NCI-H774 (cell line): ENCODE data around the gene GRM7.

Experiments used
- DNase-seq: peaks from one replicate; lab custom pipeline; 2025; lab: John Stamatoyannopoulos, UW

GRM7 gene

DNA sequence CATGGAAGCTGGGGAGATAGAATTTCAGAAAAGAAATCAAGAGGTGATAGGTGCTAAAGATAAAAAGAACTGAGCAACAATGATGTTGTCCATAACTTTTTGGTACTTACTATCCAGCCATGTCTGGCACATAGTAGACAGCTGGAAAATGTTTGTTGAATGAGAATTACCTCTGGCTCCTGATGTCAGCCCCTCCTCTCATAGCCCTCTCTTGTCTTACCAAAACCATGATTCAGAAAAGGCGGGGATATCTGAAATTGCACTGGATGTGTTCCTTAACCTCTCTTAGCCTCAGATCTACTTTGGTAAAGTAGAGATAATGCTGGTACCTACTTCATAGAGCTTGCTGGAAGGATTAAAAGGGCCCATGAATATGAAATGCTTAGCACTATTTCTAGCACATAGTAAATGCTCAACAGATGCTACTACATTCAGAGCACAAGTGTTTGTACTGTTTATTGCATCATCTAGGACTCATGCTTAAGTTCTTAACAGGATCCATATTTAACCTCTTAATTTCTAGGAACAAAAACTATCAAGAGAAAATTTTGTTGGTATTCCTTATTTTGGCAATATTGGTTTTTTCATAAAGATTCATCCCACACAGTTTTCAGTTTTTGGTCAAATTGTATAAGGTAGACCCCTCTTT, 859.9 kb downstream of the GRM7 start:
- DNase-seq, result no peak

DNA sequence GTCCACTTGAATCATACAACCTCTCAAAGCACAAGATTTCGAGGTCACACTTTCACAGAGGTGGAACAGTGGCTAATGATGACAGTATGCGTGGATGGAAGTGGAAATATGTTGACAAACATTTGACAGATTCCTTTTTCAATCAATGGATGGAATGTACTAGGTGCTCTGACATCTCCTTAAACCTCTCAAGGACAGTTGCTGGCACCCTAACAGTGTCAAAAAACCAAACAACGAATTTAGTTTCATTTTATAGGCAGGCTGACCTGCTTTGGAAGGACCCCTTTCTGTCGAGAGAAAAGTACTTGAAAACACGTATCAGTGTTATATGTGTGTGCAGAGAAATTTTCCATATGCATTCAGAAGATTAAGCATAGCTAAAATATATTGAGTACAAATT, 861.0 kb downstream of the GRM7 start:
- no peak for DNase-seq

DNA sequence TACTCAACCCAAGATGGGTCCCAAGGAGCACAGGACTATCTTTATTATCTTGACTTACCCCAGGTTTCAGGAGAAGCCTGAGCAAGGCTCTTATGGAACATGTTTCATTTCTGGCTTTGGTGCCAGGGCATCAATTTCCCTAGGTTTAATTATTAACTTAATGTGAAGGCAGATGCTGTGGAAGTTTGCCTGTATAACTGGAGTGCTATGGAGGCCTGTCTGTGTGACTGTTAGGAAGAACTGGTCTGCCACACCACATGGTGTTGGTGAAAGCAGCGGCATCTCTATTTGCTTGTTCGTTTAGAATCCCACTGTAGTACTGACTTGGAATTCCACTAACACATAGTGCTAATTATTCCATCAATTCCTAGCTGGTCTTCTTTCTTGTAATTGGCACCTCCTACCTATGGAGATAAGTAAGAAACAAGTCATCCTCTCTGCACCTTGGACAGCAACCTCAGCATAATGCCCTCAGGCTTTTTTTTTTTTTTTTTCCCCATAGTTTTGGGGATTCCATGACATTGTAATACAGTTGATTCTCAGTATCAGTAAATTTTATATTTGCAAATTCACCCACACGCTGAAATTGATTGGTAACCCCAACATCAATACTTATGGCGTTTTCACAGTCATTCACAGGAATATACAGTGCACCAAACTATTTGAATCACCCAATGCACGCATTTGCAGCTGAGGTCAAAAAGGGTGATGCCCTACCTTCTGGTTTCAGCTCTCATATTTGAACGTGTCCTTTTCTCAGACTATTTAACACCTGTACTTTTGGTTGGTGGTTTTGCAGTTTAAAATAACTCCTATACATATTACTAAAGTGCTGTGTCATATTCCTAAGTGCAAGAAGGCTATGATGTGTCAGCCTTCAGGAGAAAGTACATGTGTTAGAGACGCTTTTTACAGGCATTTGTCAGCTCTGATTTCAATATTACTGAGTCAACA, 867.9 kb downstream of the GRM7 start:
- no peak for DNase-seq

DNA sequence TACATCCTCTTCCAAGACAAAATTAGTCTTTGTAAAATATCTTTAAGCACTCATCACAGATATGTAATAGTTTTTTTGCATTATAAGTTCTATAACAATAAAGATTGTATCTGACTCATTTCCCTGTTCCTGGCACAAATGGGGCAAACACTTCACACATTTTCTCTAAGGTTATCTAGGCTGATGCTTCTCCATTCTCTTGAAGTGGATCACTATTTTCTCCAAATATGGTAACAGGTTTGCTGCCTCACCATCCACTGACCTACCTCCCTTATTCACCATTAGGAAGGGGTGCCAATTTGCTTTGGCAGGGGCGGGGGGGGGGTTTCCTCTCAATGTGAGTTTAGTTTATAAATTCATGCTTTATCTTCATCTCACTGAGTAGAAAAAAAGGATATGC, 873.0 kb downstream of the GRM7 start:
- no peak for DNase-seq

DNA sequence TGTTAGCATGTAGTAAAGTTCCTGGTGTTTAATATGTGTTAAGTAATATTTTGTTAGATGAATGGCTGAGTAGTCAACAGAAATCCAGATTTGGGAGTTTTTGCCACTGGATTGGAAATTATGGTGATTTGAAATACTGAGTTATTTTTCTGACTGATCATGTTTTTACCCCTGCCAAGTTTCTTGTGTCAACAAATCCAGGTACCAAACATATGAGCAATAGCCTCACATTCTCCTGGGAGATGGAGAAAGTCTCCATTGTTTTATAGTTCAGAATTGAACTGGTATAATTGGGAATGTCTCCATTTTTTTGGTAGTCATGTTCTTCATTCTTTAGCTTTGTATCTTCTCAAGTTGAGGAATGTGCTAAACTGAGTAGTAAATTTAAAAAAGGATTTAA, 873.5 kb downstream of the GRM7 start:
- no peak for DNase-seq

DNA sequence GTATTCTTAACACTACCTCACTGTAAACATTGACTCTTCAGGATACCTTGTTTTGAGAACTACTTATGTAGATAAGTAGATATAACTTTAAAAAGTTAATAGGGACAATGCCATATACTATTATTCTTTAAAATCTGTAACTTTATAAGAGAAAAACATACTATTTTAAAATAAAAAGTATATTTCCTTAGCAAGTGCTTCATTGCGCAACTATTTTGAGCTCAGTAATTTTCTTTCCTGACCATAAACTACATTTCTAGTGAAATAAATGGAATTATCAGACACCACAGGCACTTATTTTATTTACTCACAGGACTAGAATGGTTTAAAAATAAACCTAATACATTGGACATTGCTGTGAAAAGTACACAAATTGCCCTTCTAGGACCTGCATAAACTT, 876.3 kb downstream of the GRM7 start:
- DNase-seq, result no peak

DNA sequence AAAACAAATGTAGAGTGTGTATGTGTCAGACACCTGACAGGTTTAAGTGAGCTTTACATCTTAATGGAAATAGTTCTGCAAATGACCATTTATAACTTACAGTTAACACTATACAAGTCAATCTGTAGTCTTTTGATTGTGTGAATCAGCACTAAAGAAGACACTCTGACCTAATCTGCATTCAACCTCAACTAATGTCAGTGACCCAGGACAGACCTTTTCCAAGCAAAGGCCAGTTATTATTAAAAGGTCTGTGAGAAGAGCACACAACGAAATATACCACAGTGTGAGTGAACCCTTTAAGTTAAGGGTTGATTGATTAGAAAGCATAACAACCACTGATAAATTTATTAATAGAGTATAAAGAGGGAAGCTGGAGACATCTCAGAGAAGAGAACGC, 878.8 kb downstream of the GRM7 start:
- DNase-seq, result no peak

DNA sequence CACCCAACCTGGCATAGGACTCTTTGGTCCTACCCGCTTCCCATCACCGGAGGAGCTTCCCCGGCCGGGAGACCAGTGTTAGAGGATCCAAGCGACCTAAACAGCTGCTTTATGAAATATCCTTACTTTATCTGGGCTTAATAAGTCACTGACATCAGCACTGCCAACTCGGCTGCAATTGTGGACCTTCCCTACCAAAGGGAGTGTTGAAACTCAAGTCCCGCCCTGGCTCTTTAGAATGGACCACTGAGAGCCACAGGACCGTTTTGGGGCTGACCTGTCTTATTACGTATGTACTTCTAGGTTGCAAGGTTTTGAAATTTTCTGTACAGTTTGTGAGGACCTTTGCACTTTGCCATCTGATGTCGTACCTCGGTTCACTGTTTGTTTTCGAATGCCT, 879.5 kb downstream of the GRM7 start:
- DNase-seq, result no peak

DNA sequence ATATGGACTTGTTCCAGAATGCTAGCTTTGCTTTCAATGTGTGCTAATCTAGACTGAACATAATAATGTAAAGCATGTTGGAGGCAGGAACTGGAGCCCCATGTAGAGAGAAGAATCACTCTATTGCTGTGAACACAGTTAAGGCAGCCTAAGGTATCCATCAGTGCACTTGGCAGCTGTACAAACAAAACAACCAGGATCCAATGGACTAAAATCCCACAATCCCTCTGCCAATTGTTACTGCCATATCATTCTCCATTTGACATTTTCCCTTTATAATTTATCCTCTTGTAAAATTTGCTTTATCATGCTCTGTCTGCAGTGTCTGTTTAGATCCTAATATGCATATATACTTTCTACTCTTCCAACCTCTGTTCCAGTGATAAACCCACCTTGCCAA, 883.9 kb downstream of the GRM7 start:
- DNase-seq, result no peak

DNA sequence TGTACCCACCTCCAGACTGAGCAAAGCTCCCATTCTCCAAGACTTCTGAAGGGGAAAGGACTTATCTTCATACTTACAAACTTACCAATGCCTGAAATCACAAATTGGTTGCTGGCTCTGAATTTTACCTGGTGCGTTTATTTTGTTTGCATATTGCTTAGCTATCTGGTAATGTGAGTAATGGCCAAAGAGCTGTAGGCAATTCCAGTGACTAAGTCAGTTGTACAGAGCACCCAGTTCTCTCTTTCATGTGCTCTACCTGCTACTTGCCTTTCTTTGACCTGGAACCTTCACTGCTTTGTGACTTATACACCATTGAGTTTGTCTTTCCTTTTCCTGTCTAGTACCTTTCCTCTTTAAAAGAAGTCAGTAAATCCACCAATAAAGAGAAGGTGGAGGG, 884.8 kb downstream of the GRM7 start:
- no peak for DNase-seq

DNA sequence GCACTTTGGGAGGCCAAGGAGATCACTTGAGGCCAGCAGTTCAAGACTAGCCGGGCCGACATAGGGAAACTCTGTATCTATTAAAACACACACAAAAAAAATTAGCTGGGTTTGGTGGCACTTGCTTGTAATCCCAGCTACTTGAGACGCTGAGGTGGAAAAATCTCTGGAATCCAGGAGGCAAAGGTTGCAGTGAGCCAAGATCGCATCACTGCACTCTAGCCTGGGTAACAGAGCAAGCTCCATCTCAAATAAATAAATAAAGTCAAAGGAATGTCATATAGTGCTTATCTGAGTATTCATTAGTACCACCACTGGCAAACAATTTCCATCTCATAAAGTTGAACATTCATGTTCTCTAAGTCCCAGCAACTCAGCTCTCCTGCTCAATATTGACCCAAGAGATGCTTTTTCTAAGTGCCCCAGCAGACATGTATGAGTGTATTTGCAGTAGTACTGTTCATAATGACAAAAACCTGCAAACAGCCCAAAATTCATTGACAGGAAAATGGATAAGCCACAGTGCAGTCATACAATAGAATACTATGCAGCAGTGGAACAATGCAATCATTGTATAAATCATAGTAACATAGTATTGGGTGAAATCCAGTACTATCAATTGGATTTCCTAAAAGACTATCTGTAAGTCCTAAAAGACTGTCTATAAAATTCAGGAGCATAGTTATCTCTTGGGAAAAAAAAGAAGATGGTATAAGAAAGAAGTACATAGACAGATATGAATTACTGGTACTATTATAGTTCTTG, 889.2 kb downstream of the GRM7 start:
- DNase-seq, result no peak

DNA sequence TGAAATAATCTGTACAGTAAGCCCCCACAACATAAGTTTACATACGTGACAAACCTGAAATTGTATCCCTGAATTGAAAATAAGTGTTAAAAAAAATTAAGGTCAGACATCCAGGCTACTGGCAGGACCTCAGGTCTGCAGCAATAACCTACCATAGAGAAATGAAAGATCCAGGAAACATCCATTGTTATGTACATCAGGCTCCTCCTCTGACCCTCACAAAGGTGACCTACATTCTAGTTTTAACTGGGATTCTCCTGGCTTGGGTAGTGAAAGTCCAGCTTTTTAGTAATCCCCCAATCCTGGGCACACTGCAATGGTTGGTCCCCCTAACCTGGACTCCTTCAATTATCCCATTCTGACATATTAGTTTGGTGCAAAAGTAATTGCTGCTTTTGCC, 891.1 kb downstream of the GRM7 start:
- no peak for DNase-seq

DNA sequence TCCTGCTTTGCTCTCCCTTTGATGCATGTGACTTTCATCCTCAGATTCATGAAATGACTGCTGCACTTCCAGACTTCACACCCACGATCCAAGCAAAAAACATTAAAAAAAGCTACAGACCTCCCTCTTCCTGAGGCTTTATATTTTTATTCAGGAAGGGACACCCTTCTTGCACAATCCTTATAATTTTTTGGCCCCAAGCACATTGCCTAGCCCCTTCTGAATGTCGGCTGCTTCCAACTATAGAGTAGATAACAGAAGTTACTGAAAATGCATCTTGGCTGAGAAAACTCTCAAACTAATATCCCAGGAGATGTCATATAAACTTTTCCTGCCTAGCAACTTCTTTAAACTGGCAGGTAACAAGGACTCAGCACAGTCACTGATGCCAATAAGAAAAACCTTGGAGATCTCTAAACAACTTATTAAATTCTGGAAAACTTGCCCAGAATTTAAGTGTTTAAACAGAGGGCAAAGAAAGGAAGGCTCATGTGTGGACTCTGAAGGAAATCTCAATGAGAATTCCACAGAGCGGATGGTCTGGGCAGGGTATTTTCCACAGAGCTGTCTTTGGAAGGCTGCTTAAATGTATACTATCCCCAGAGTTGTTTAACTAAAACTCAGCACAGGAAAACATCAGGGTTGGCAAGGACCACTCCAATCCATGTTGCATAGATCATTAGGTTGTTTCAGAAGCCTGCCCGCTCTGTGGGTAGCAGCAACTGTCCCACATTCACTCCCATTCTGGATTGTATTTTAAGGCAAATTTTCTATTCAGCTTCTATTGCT, 893.9 kb downstream of the GRM7 start:
- no peak for DNase-seq

DNA sequence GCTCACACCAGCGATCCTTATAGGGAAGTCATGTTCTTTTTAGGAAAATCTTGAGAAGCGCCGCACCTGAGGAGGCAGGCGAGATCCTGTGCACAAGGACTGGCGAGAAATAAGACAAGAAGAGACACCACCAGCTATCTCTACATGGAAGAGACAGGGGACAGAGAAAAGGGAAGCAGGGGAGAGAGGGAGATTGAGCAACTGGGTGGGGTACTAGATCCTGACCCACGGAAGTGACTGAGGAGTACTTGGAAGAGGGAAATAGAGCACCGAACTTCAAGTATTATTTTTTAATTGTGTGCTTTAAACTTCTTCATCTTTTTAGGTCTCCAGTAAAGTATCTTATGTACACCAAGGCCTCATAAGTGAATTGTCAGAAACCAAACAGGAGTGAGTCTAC, 898.7 kb downstream of the GRM7 start:
- no peak for DNase-seq

DNA sequence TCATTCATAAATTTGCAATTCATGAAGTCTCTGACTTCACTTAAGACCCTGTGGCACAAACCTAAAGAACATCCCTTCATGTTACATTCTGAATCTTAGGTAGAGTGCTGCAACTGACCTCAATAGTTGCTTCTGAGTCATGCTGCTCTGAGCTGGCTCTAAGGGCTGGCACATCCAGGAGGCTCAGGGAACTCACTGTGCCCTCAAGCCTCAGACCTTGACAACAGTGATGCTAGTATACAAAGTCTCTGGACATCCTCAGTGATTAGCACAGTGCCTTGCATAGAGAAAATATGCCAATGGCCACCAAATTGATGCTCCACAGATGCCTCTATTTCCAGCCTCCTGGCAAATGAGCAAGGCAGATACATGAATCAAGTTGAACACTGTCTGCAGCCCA, 899.8 kb downstream of the GRM7 start:
- no peak for DNase-seq

DNA sequence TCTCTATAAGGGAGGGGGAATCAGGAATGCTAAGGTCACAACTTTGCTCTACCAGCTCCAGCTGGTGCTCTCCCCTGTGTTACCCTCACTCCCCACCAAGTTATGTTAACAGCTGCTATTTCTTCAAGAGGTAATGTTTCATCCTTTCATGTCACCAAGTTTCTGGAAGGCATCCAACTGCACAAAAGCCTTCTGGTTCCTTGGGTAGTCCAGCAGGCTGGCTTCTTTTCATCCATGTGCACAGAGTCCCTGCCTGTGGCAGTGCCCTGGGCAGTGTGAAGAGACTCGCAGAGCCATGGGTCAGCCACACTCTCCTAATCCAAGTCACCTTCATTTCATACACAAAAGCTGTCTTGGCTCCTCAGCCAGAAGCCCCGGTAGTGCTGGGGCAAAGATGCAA, 903.2 kb downstream of the GRM7 start:
- DNase-seq, result no peak

DNA sequence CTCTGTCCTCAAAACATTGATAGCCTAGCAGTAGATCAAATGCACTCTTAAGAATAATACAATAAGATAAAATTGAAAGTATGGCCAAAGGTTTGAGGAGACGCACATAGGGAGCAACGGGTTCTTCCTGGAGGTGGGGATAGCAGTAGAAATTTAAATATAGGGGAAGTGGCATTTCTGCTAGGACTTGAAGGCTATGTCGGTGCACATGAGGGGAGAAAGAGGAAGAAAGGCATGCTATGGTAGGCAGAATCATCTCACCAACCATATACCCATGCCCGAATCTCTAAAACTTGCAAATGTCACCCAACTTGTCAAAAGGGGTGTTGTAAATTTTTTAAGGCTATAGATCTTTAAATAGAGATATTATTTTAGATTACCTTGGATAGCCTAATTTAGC, 905.6 kb downstream of the GRM7 start:
- DNase-seq, result no peak

DNA sequence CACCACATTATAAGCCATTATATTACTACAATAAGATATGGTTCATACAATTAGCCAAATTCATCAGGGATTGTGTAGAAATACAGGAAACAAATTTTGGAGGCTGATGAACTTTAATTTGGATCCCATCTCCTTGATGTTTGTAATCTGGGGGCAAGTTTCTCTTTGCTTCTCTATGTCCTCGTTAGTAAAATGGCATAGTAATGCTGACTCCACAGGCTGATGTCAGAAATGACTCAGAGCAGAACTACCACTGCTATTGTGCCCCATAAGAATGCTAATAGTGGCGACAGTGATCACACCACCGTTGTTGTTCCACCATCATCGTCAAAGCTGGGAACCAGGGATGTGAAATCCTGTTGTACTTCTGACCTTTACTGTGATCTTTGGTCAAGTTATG, 918.4 kb downstream of the GRM7 start:
- no peak for DNase-seq

DNA sequence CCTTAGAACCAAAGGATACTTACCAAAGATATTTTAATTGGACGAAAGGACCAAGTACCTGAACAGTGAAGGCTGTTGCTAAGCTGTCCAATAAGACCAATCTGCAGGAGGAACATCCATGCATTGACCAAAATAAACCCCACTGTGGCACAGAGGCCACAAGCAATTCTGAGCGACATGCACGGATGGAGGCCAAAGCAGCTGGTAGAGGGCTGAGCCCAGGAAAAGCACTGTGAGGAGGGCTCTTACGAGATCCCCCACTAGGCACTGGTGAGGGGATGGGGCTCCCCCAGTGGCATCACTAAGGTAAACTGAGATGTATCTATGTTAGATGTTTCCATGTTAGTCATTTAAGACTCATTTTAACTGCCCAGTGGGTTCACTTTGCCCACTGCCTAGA, 920.5 kb downstream of the GRM7 start:
- no peak for DNase-seq

DNA sequence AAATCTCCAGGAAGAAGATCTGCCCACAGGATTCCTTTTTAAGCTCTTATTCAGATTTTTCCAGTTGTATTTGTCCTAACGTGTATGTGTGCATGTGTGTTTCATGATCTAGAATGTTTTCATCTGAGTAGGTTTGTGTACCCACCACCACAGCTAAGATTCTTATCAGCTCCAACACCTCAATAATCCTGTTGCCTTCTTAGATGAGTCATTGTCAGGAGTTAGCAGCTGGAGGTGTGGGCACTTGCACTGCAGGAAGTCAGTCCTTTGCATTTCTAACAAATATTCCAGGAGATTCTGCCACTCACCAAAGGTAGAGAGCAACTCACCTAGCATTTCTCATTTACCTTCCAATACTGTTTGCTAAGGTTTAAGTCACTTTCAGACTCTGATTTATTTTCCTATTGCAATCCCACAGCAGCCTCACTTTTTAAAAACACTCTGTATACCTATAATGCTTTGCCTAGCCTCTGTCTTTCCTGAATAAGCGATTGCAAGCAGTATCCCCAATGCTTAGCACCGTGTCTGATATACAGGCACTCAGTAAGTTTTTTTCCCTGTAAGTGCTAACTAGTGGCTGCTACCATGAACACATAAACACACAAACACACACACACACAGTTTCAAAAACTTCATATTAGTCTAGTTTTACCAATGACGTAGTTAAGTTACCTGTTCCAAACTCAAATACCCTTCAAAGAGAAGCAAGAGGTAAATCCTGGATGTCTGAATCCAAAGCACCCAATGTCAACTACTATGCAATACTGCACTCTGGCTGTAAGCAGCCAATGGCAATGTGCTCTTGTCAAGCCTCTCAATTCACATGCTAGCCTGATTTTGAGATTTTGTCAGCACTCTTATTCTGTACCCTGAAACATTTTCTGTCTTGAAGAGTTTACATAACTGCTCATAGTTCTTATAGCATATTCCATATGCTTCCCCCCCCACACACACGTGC, 927.2 kb downstream of the GRM7 start:
- DNase-seq, result no peak

DNA sequence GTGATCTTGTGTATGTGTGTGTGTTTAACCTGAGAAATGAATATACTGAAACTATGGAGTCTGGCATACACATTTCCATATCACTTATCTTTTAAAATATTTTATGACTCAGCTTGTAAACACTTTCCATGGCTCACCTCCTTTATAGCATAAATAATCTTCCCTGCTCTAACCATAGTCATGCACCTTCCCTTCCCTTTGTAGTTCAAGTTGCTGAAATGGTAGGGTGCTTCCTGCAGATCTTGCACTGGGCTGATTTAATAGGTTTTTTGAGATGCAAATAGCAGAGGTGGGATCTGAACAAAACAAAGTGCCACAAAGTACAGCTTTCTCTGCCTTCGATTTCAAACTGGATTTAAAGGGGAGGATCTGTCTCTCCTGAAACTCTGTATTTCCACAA, 928.0 kb downstream of the GRM7 start:
- DNase-seq, result no peak
